HuH-7 (cell line): ENCODE data around the gene TRAK2.
"Not testable (repeated sequence)": the region's sequence is repeated elsewhere in the genome, so short reads cannot be mapped to it uniquely, and the experiment has no call there.

Experiments
- DNase-seq: peaks from one replicate; pipeline ENCODE4 v3.0.0; 2011; ENCODE audit warnings: low spot score

Gene TRAK2

DNA sequence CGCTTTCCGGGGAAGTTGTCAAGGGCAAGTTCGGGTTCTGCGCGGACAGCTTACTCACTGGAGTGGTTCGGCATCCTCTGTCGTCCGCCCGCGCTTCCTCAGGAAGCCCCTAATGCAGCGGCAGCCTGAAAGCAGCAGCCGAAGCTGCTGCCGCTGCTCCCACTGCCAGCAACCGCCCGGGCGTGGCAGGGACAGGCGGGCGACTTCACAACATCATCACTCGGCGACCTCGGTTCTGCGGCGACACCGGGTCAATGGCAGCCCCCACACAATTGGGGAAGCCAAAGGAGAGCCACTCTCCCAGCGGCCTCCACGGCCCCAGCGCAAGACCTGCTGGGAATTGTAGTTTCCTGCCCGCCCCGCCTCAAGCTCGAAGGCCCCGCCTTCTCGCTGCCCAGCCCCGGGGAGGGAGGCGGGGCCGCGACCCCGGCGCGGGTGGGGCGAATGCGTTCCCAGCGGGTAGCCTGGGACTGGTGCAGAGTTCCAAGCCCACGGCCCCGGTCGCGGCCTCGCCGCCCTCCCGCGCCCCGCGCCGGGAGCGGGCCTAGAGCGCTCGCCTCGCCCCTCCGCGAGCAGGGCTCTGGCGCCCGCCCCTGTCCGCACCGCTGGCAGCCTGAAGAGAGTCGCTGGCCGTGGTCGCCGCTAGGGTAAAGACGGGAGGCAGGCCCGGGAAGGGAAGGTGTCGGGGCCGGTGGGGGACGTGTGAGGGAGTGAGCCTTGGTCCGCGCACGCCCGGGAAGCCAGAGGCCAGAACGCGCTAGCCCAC, at the start of gene TRAK2, which contains the start of gene STRADB:
TSS of gene TRAK2 (minus strand) at position 167 of the 766 bp plus-strand sequence. CDS start 30,951 bp downstream, outside the sequence.
TSS of gene STRADB (plus strand) at position 449 of the 766 bp plus-strand sequence. CDS start 3,101 bp downstream, outside the sequence.
- DNase-seq: peak; percentile 82

GRCh38 chr2:201500534-201500933, 49.3 kb upstream of the TRAK2 start:
- DNase-seq: no peak

DNA sequence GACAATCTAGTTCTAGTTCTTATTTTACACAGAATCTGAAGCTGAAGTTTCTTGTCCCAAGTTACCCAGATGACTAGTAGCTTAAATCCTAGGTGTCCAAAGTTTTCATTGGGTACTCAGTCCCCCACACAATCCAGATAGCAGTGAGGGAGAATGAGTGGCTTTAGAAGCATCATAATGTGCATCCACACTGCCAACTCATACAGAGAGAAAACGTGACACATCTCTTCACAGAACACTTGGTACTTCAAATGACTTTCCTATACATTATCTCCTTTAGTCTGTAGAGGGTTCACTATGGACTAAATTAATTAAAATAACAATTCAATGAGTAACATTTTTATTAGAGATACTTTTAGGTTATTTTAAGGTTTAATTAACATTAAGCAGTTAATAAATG, 45.5 kb upstream of the TRAK2 start:
- no peak for DNase-seq

GRCh38 chr2:201490291-201490690, 39.0 kb upstream of the TRAK2 start:
- no peak for DNase-seq

DNA sequence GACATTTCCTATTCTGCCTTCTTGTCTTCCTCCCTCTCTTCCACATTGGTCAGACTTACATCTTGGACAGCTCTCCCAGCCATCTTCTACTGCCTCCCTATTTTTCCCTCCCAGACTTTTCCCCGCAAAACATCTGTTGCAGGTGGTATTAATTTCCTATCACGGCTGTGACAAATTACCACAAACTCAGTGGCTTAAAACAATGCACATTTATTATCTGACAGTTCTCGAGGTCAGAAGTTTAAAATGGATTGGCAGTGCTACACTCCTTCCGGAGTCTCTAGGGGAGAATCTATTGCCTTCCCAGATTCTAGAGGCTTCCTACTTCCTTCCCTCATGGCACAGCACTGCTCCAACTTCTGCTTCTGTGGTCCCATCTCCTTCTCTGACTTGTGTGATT, 33.5 kb upstream of the TRAK2 start:
- no peak for DNase-seq

DNA sequence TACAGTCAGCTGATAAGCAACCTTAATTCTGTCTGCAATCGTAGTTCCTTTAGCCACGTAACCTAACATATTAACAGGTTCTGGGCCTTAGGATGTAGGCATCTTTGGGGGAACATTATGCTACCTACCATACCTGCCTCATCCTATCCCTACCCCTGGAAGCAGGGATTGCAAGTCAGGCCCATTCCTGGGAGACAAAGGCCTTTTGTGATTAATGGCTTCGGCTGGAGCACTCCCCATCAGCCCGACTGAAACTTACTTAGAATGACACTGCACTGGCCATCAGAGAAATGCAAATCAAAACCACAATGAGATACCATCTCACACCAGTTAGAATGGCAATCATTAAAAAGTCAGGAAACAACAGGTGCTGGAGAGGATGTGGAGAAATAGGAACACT, 32.5 kb upstream of the TRAK2 start:
- DNase-seq: not testable (repeated sequence)

- DNase-seq: no peak
Observed at GRCh38 chr2:201483342-201483741, 32.1 kb upstream of the TRAK2 start.

DNA sequence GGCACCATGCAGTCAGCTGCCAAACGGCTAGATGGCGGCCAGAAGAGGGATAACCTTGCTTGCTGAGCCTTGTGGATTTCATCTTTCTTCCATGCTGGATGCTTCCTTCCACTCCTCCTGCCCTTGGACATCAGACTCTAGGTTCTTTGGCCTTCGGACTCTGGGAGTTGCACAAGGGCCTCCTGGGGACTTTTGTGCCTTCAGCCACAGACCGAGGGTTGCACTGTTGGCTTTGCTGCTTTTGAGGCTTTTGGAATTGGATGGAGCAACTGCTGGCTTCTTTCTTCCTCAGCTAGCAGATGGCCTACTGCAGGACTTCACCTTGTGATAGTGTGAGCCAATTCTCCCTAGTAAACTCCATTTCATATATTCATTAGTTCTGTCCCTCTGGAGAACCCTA, 31.3 kb upstream of the TRAK2 start:
- no peak for DNase-seq

- DNase-seq: no peak
Observed at GRCh38 chr2:201472411-201472810, 21.2 kb upstream of the TRAK2 start.

GRCh38 chr2:201471732-201472393, 20.6 kb upstream of the TRAK2 start:
- no peak for DNase-seq

DNA sequence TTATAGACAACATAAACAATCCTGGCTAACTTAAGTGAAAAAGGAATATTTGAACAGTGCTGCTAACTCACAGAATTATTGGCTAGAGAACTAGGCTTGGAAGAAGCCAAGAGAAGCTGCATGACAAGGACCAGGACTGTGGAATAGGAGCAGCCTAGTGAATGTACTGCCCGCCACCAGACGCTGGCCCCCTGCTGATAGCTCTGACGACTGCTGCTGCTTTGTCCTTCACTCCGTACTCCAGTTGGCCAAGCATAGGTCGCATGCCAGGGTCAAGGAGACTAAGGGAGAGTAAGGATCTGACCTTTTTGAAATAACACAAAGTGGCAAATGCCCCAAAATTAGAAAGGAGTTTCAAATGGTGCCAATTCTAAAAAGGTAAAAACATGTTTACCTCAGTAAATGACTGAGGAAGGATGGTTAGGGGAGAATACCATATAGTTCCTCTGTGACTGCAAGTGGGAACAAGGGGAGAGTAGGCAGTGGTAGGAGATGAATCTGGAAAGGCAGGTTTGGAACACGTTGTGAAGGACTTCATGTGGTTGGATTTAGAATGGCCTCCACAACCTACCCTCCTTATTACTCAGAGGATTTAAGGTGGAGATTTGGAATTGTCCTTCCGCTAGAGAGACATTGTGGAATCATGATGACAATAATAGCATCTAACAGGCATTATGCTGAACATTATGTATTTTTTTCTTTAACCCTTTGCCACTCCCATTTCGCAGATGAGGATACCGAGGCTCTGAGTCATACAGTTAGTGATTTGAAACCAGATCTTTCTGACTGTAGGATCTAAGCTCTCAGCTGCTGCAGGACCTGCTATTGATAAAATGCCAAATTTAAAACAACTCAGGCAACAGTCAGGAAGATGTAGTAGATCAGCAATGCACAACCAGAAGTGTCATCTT, 19.8 kb upstream of the TRAK2 start:
- no peak for DNase-seq

- no peak for DNase-seq
Observed at GRCh38 chr2:201467666-201468065, 16.4 kb upstream of the TRAK2 start.

DNA sequence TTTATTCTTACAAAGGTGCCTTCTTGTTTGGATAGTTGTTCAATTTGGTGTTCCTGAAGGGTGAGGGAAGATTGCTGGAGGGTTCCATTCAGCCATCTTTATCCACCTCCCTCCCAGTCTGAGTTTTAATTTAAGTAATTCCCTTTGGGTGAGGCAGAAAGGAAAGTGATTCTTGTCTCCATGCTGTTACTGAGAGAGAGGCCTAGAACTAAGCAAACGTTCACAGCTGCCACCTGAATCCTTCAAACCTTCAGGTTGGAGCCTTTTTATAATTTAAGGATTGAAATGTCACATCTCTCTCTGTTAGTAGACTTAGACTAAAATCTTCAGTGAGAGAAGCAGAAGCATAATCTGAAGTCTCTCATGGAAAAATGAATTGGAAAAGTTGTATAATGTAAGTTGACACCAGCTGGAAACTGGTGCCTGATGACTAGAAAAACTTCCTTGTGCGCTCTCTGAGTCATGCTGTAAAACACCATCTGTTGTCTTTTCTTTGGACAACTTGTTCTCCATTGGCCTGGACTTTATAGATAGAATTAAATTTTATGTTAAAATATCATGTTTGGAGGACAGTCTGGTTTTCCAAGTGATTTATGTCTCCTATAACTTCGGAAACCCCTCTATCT, 14.9 kb upstream of the TRAK2 start:
- DNase-seq: no peak

DNA sequence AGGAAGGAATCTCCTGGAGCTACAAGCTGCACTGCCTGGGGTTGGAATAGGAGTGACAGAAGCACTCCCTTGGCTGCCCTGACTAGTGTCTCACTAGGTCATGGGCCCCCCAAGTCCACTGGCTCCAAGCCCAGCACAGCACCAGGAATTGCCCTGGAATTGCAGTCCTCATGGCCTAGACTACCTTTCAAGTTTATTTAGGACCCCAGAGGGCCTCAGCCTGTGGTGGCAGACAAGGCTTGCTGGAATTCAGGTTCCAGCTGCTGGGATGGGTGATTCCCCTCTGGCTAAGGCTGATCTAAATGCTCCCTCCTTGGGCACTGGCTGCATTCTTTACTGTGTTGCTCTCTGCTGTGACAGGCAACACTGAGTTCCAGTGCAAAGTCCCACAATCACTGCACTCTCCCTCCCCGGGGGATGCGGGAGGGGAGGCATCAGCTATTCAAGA, 14.3 kb upstream of the TRAK2 start:
- DNase-seq: no peak

DNA sequence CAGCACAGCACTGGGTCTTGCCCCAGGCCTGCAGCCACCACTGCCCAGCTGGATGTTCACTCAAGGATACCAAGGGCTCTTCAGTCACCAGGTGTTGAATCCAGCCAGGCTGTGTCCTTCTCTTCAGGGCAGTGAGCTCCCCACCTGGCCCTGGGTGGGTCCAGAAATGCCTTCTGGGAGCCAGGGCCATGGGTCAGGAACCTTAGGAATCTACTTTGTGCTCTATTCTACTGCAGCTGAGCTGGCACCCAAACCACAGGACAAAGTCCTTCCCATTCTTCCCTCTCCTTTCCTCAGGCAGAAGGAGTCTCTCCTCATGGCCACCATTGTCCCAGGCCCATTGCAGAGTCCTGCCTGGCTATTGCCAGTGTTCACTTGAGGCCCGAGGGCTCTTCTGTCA, 13.3 kb upstream of the TRAK2 start:
- no peak for DNase-seq

DNA sequence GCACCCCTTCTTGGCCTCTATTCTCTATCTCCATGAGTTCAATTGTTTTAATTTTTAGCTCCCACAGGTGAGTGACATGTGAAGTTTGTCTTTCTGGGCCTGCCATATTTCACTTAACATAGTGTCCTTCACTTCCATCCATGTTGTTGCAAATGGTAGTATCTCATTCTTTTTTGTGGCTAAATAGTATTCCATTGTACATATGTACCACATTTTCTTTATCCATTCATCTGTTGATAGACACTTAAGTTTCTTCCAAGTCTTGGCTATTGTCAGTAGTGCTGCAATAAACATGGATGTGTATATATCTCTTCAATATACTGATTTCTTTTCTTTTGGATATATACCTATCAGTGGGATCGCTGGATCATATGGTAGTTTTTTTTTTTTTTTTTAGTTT, 9.3 kb upstream of the TRAK2 start:
- DNase-seq: no peak

GRCh38 chr2:201458381-201458780, 7.1 kb upstream of the TRAK2 start:
- no peak for DNase-seq

DNA sequence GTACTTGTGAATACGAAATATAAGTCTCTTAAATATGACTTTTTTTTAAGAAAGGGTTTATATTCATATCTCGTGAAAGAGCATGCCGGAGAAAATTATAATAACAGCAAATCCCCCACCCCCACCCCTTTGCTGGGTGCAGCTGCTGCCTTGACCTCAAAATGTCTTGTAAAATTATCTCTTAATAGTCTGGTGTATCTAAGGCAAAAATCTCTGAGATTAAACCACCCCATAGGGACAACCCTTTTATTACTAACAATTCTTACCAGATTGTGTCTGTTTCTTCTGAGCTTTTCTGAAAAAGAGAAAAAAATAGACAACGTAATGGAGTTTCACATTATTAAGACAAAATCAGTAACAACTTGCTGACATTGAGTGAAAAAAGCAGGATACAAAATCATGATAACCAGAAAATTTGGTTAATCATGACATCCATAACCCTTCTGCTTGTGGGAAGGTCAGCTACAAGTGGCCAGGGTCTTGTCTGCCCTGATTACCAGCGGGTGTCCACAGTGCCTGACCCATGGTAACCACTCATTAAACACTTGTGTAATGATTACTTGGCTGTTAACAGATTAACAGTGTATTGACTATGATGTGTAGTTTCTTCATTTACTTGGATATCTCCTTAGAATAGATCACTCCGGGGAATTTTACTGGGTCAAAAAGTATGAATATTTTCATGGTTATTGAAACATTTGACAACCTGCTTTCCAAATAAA, 1.8 kb upstream of the TRAK2 start:
- DNase-seq: no peak

GRCh38 chr2:201452058-201452921, 1.0 kb upstream of the TRAK2 start:
- DNase-seq: no peak

DNA sequence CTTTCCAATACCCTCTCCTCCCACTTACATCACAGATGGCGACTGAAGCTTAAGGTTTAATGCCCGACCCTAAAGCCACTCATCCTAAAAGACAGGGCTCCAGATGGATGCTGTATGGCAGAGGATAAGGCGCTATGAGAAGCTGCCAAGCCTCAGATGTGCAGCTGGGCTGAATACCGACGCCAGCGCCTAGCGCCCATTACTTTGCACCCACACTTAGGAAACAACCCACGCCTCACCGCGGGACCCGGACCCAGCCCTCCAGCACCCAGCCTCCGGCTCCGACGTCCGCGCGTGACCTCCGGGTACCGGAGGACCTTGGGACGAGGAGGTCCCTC, 335 bp downstream of the TRAK2 start:
- peak; percentile 18 for DNase-seq
